ENCODE data around the gene ZNF292. TPM values are rescaled to one million over a fixed set of nuclear protein-coding genes. Genes with fewer than 3 reads are reported as not detected.

The ZNF292 gene
- total RNA-seq, 1 donor: 39.4 TPM

GRCh38 chr6:87279196-87279595, 123.8 kb downstream of the ZNF292 start:
- Histone ChIP-seq H3K27ac (ENCODE audit: low read depth, low read length) (no peak overlapping the region), H3K9me3 (ENCODE audit: low read depth, low read length) (no peaks in the 10 kb centered on the region), H3K36me3 (ENCODE audit: insufficient read depth, low read length) (no peaks in the 10 kb centered on the region), H3K79me2 (ENCODE audit: insufficient read depth, low read length) (no peaks in the 10 kb centered on the region), H3K4me1 (ENCODE audit: insufficient read depth, low read length) (peaks cover 7% of the 10 kb centered on the region), H3K27me3 (ENCODE audit: insufficient read depth, low read length) (no peaks in the 10 kb centered on the region), H3K4me2 (ENCODE audit: insufficient read depth, low read length) (no peak overlapping the region), H3K4me3 (ENCODE audit: insufficient read depth, low read length) (no peak overlapping the region), H4K20me1 (ENCODE audit: insufficient read depth, low read length) (peaks cover 4% of the 10 kb centered on the region), H2AFZ (ENCODE audit: low read length) (no peak overlapping the region)
- no peak for TF ChIP-seq CTCF (IDR thresholded peaks at IDR 0.05; ENCODE audit: extremely low read depth, low read depth, low read length)
- no peak for DNase-seq (ENCODE audit: insufficient read length, low spot score, missing footprints)

- no peak for DNase-seq (ENCODE audit: insufficient read length, low spot score, missing footprints)
- no peaks in the 10 kb centered on the region for H3K4me1 ChIP-seq (ENCODE audit: insufficient read depth, low read length)
- H3K4me2 ChIP-seq (ENCODE audit: insufficient read depth, low read length): no peak overlapping the region
- H3K36me3 ChIP-seq (ENCODE audit: insufficient read depth, low read length): no peaks in the 10 kb centered on the region
- no peak overlapping the region for H3K27ac ChIP-seq (ENCODE audit: low read depth, low read length)
- no peak overlapping the region for H2AFZ ChIP-seq (ENCODE audit: low read length)
- peaks cover 2% of the 10 kb centered on the region for H3K27me3 ChIP-seq (ENCODE audit: insufficient read depth, low read length)
- no peaks in the 10 kb centered on the region for H4K20me1 ChIP-seq (ENCODE audit: insufficient read depth, low read length)
- TF ChIP-seq CTCF (IDR thresholded peaks at IDR 0.05; ENCODE audit: extremely low read depth, low read depth, low read length): no peak
- H3K79me2 ChIP-seq (ENCODE audit: insufficient read depth, low read length): no peaks in the 10 kb centered on the region
- no peaks in the 10 kb centered on the region for H3K9me3 ChIP-seq (ENCODE audit: low read depth, low read length)
- no peak overlapping the region for H3K4me3 ChIP-seq (ENCODE audit: insufficient read depth, low read length)
Measured at GRCh38 chr6:87281426-87281825, 126.1 kb downstream of the ZNF292 start.

- Histone ChIP-seq H3K27me3 (ENCODE audit: insufficient read depth, low read length) (peaks cover 6% of the 10 kb centered on the region), H3K4me1 (ENCODE audit: insufficient read depth, low read length) (no peaks in the 10 kb centered on the region), H3K27ac (ENCODE audit: low read depth, low read length) (no peak overlapping the region), H3K4me3 (ENCODE audit: insufficient read depth, low read length) (no peak overlapping the region), H3K79me2 (ENCODE audit: insufficient read depth, low read length) (no peaks in the 10 kb centered on the region), H3K36me3 (ENCODE audit: insufficient read depth, low read length) (no peaks in the 10 kb centered on the region), H3K4me2 (ENCODE audit: insufficient read depth, low read length) (no peak overlapping the region), H3K9me3 (ENCODE audit: low read depth, low read length) (no peaks in the 10 kb centered on the region), H2AFZ (ENCODE audit: low read length) (no peak overlapping the region), H4K20me1 (ENCODE audit: insufficient read depth, low read length) (no peaks in the 10 kb centered on the region)
- no peak for DNase-seq (ENCODE audit: insufficient read length, low spot score, missing footprints)
- no peak for TF ChIP-seq CTCF (IDR thresholded peaks at IDR 0.05; ENCODE audit: extremely low read depth, low read depth, low read length)
Measured at GRCh38 chr6:87282743-87283142, 127.4 kb downstream of the ZNF292 start.

GRCh38 chr6:87283461-87283860, 128.1 kb downstream of the ZNF292 start:
- Histone ChIP-seq H3K36me3 (ENCODE audit: insufficient read depth, low read length) (no peaks in the 10 kb centered on the region), H3K4me1 (ENCODE audit: insufficient read depth, low read length) (no peaks in the 10 kb centered on the region), H3K4me3 (ENCODE audit: insufficient read depth, low read length) (no peak overlapping the region), H3K4me2 (ENCODE audit: insufficient read depth, low read length) (no peak overlapping the region), H3K79me2 (ENCODE audit: insufficient read depth, low read length) (no peaks in the 10 kb centered on the region), H3K27ac (ENCODE audit: low read depth, low read length) (no peak overlapping the region), H4K20me1 (ENCODE audit: insufficient read depth, low read length) (no peaks in the 10 kb centered on the region), H2AFZ (ENCODE audit: low read length) (no peak overlapping the region), H3K27me3 (ENCODE audit: insufficient read depth, low read length) (peaks cover 6% of the 10 kb centered on the region), H3K9me3 (ENCODE audit: low read depth, low read length) (no peaks in the 10 kb centered on the region)
- DNase-seq (ENCODE audit: insufficient read length, low spot score, missing footprints): no peak
- no peak for TF ChIP-seq CTCF (IDR thresholded peaks at IDR 0.05; ENCODE audit: extremely low read depth, low read depth, low read length)
